ENCODE results near the gene FPGS. TPM values are rescaled to one million over a fixed set of nuclear protein-coding genes. Genes with fewer than 3 reads are reported as not detected.

Gene FPGS
- total and polyA plus RNA-seq, 9 donors: 18.9 to 209 (median 154) TPM

GRCh38 chr9:127863191-127863621, 60.5 kb downstream of the FPGS start:
- 80 to 85% (median 83%) methylated on average over 13 of the region's 13 CpGs for WGBS, 3 donors
- Histone ChIP-seq H3K4me1 (ENCODE audit: insufficient read depth) (peaks cover 34% of the 10 kb centered on the region), H3K4me3 (no peak overlapping the region), H3K9me3 (no peaks in the 10 kb centered on the region), H3K27me3 (no peaks in the 10 kb centered on the region), H3K27ac (peak overlapping the region; percentile 81 to 83), H3K36me3 (no peaks in the 10 kb centered on the region)
- intact Hi-C loops (cut with DNase I): loop anchor here in 2 of 4 donors (5.0 to 10.0 kb wide), 3 partner anchors 36 to 78 kb away; partner anchors contain the start of gene CDK9 (in 1 of the 2)
- no peak for DNase-seq
- TF ChIP-seq EP300 (IDR thresholded peaks at IDR 0.05): no peak
- no peak for TF ChIP-seq POLR2A (IDR thresholded peaks at IDR 0.05)
- TF ChIP-seq CTCF (IDR thresholded peaks at IDR 0.05): no peak

Small RNA genes within 50 kb of the gene (microRNA-seq; reads per million reads assigned to microRNA genes)
- gene MIR2861 (0 to 0.18 (median 0.16) reads per million in 3 donors), gene MIR3960 (0 reads per million in 3 donors)

Small RNA genes within 50 kb of the gene (small RNA-seq; reads per million reads assigned to genes)
- gene RF00019 (not detected), gene RNA5SP296 (not detected)

Other genes with a start within 250 kb of the FPGS start
- 100 to 1,000 TPM in 1 of 7 donors, 10 to 100 TPM in 6; 46.8 to 102 (median 75.7) TPM for gene STXBP1, start 190.6 kb upstream of the FPGS start, total RNA-seq
- 10 to 100 TPM; 18.8 to 84.2 TPM for gene STXBP1, start 190.6 kb upstream of the FPGS start, polyA plus RNA-seq
- gene CFAP157, start 95.9 kb upstream of the FPGS start, total RNA-seq: 10 to 100 TPM in 1 of 7 donors, 1 to 10 TPM in 4, under 1 TPM in 2; 0.63 to 99.0 (median 4.2) TPM
- gene CFAP157, start 95.9 kb upstream of the FPGS start, polyA plus RNA-seq: under 1 TPM; 0.22 to 0.53 TPM
- 10 to 100 TPM in 5 of 7 donors, 1 to 10 TPM in 2; 5.7 to 27.7 (median 11.1) TPM for gene PTRH1, start 87.2 kb upstream of the FPGS start, total RNA-seq
- 10 to 100 TPM in 1 of 2 donors, 1 to 10 TPM in 1; 1.0 to 12.9 TPM for gene PTRH1, start 87.2 kb upstream of the FPGS start, polyA plus RNA-seq
- gene TTC16, start 86.8 kb upstream of the FPGS start, total RNA-seq: 1 to 10 TPM in 1 of 7 donors, under 1 TPM in 3, not detected in 3; under 0.01 to 5.9 (median 0.34) TPM
- gene TTC16, start 86.8 kb upstream of the FPGS start, polyA plus RNA-seq: under 1 TPM; 0.06 to 0.08 TPM
- 10 to 100 TPM in 3 of 7 donors, 1 to 10 TPM in 4; 8.8 to 12.2 (median 9.9) TPM for gene TOR2A, start 67.6 kb upstream of the FPGS start, total RNA-seq
- 10 to 100 TPM in 1 of 2 donors, 1 to 10 TPM in 1; 2.8 to 12.6 TPM for gene TOR2A, start 67.6 kb upstream of the FPGS start, polyA plus RNA-seq
- gene SH2D3C, start 24.2 kb upstream of the FPGS start, total RNA-seq: 10 to 100 TPM in 2 of 7 donors, 1 to 10 TPM in 5; 2.8 to 17.0 (median 4.6) TPM
- gene SH2D3C, start 24.2 kb upstream of the FPGS start, polyA plus RNA-seq: 1 to 10 TPM; 1.9 to 9.2 TPM
- 100 to 1,000 TPM in 6 of 7 donors, 10 to 100 TPM in 1; 88.7 to 209 (median 130) TPM for gene CDK9, start 16.8 kb upstream of the FPGS start, total RNA-seq
- gene CDK9, start 16.8 kb upstream of the FPGS start, polyA plus RNA-seq: 10 to 100 TPM; 71.7 to 98.9 TPM
- 100 to 1,000 TPM in 5 of 7 donors, 10 to 100 TPM in 2; 59.7 to 298 (median 217) TPM for gene ENG, start 51.8 kb downstream of the FPGS start, total RNA-seq
- gene ENG, start 51.8 kb downstream of the FPGS start, polyA plus RNA-seq: 100 to 1,000 TPM in 1 of 2 donors, 10 to 100 TPM in 1; 54.7 to 191 TPM
- 100 to 1,000 TPM in 6 of 7 donors, 10 to 100 TPM in 1; 30.9 to 174 (median 151) TPM for gene AK1, start 74.8 kb downstream of the FPGS start, total RNA-seq
- 10 to 100 TPM; 37.7 to 87.4 TPM for gene AK1, start 74.8 kb downstream of the FPGS start, polyA plus RNA-seq
- gene ST6GALNAC6, start 96.7 kb downstream of the FPGS start, total RNA-seq: 100 to 1,000 TPM in 5 of 7 donors, 10 to 100 TPM in 2; 58.5 to 141 (median 111) TPM
- gene ST6GALNAC6, start 96.7 kb downstream of the FPGS start, polyA plus RNA-seq: 100 to 1,000 TPM in 1 of 2 donors, 10 to 100 TPM in 1; 52.5 to 145 TPM
- gene ST6GALNAC4, start 114.2 kb downstream of the FPGS start, total RNA-seq: 10 to 100 TPM; 29.5 to 58.4 (median 46.4) TPM
- gene ST6GALNAC4, start 114.2 kb downstream of the FPGS start, polyA plus RNA-seq: 10 to 100 TPM in 1 of 2 donors, 1 to 10 TPM in 1; 2.2 to 34.0 TPM
- 1 to 10 TPM in 6 of 7 donors, under 1 TPM in 1; 0.48 to 4.0 (median 2.0) TPM for gene PIP5KL1, start 127.9 kb downstream of the FPGS start, total RNA-seq
- under 1 TPM; 0.10 to 0.35 TPM for gene PIP5KL1, start 127.9 kb downstream of the FPGS start, polyA plus RNA-seq
- gene DPM2, start 135.0 kb downstream of the FPGS start, total RNA-seq: 10 to 100 TPM; 10.6 to 37.1 (median 27.8) TPM
- gene DPM2, start 135.0 kb downstream of the FPGS start, polyA plus RNA-seq: 10 to 100 TPM; 22.7 to 27.2 TPM
- gene EEIG1, start 178.1 kb downstream of the FPGS start, total RNA-seq: 100 to 1,000 TPM in 2 of 7 donors, 10 to 100 TPM in 4, 1 to 10 TPM in 1; 8.6 to 104 (median 76.0) TPM
- gene EEIG1, start 178.1 kb downstream of the FPGS start, polyA plus RNA-seq: 10 to 100 TPM; 17.9 to 20.8 TPM

Data from ovary (tissue), 9 donors.